Adrenal gland (tissue), 12 donors: Measurements from ENCODE around the gene LHPP. TPM values are rescaled to one million over a fixed set of nuclear protein-coding genes. Genes with fewer than 3 reads are reported as not detected.

Source experiments
- DNase-seq, 7 donors: peaks; one replicate each; pipeline ENCODE4 v3.0.0-alpha.2; 2019 to 2020
- H3K27ac ChIP-seq, 5 donors: fragments of 200-600 bp; sonication (generic) in 4 of 5; 1 replicate in 3 of 5; 2 replicates in 2 of 5; pipeline versions ENCODE4 v1.5.1 to v1.8.0; 2016 to 2020; ENCODE audit warnings: mild to moderate bottlenecking in 1 of 5
- H3K27me3 ChIP-seq: fragments of 200-600 bp; 2 replicates; pipeline ENCODE4 v1.8.0; 2021
- H3K36me3 ChIP-seq, 2 donors: fragments of 200-600 bp; replicated peaks in 1 of 2; 1 replicate in 1 of 2; 2 replicates in 1 of 2; pipeline versions ENCODE4 v1.5.1 to v1.8.0; 2018 to 2022
- H3K4me1 ChIP-seq, 2 donors: fragments of 200-600 bp; replicated peaks in 1 of 2; 1 replicate in 1 of 2; 2 replicates in 1 of 2; pipeline versions ENCODE4 v1.5.1 to v1.8.0; 2018 to 2021
- H3K4me3 ChIP-seq, 4 donors: fragments of 200-600 bp; sonication (generic) in 3 of 4; one replicate each; pipeline ENCODE4 v1.5.1; 2016 to 2018
- H3K9me3 ChIP-seq, 3 donors: fragments of 200-600 bp; sonication (generic) in 1 of 3; replicated peaks in 1 of 3; 1 replicate in 2 of 3; 2 replicates in 1 of 3; pipeline versions ENCODE4 v1.5.1 to v1.8.0; 2016 to 2021
- CTCF ChIP-seq, 6 experiments: fragments of 450-650 bp in 4 of 6; fragments of 200-600 bp in 2 of 6; sonication (generic) in 1 of 6; IDR thresholded peaks; 1 replicate in 5 of 6; 2 replicates in 1 of 6; pipeline versions ENCODE4 v1.5.1 to v1.8.0; 2016 to 2021; ENCODE audit warnings: antibody characterized with exemption in 6 of 6, mild to moderate bottlenecking in 2 of 6, moderate library complexity in 1 of 6
- POLR2A ChIP-seq, 2 donors: fragments of 450-650 bp; IDR thresholded peaks; one replicate each; pipeline ENCODE4 v1.6.1; 2017; ENCODE audit warnings: antibody characterized with exemption in 2 of 2, mild to moderate bottlenecking in 2 of 2, moderate library complexity in 1 of 2
- WGBS, 4 donors: extraction: QIAGEN DNeasy Blood & Tissue Kit in 2 of 4; methylation state at CpG; one replicate each; pipeline versions ENCODE4 v1.1.5 to v1.1.7; 2013 to 2017; 5-methylcytosine and 5-hydroxymethylcytosine counted together
- intact Hi-C, 2 donors: fragments of 100-400 bp; cut with DNase I; formaldehyde crosslinking; loops; one replicate each; pipeline versions ENCODE4 v1.14.1 to v1.15.0; 2022 to 2023
- polyA plus RNA-seq, 3 donors: library from polyadenylated mRNA; stranded (reverse); fragments of 200-250 nt in 2 of 3; fragments of 350-450 nt in 1 of 3; fragmentation: Illumina TruSeq in 1 of 3; extraction: RNeasy Lipid Tissue Mini Kit (QIAGEN cat#74804) in 1 of 3; gene quantifications; one replicate each; pipeline ENCODE4 v1.2.3, GENCODE V29; 2013 to 2014
- total RNA-seq, 9 donors: library from RNA; depleted of rRNA in 4 of 9; stranded (reverse); fragments of >200 nt in 4 of 9; fragments of 120-200 nt in 1 of 9; fragmentation: NEBNext Ultra II Directional in 1 of 9; extraction: Animal tissue kit (Norgen Biotek cat#: 25700) in 1 of 9; gene quantifications; one replicate each; pipeline versions ENCODE4 v1.1.0 to v1.2.4, GENCODE V29; 2013 to 2023
- donor health status: healthy with polysubstance abuse.
- donor health status: Bipolar disorder and iron deficiency.
- donor health status: DM: yes; HTN: yes; CAD: no.
- donor health status: DM: no; HTN: no; CAD: no.
- donor health status: DM: no; HTN: no; CAD: no.
- donor health status: DM: yes; HTN: yes; CAD: no.

The LHPP gene
- total and polyA plus RNA-seq, 12 donors = 10.5 to 70.1 (median 43.4) TPM

GRCh38 chr10:124565565-124566221 lies 104.1 kb downstream of the LHPP start:
- intact Hi-C loops = no loop called here
- Histone ChIP-seq H3K9me3 (no peaks in the 10 kb centered on the region), H3K27me3 (no peaks in the 10 kb centered on the region), H3K4me3 (no peak overlapping the region), H3K27ac (no peak overlapping the region), H3K4me1 (peaks cover 0 to 10% of the 10 kb centered on the region in 2 donors), H3K36me3 (no peaks in the 10 kb centered on the region)
- 67 to 81% (median 71%) methylated on average over 20 to 27 of the region's 27 CpGs for WGBS, 4 donors
- DNase-seq = peak in 1 of 7 donors; percentile 27
- no peak for TF ChIP-seq POLR2A (IDR thresholded peaks at IDR 0.05)
- peak in 4 of 6 experiments; percentile 21 to 35 (median 26) for TF ChIP-seq CTCF (IDR thresholded peaks at IDR 0.05)

GRCh38 chr10:124566222-124566888 lies 104.7 kb downstream of the LHPP start:
- H3K4me3 ChIP-seq = no peak overlapping the region
- intact Hi-C loops = no loop called here

GRCh38 chr10:124566981-124567835 lies 105.6 kb downstream of the LHPP start:
- TF ChIP-seq POLR2A (IDR thresholded peaks at IDR 0.05) (no peak), CTCF (IDR thresholded peaks at IDR 0.05) (no peak)
- no peaks in the 10 kb centered on the region for H3K36me3 ChIP-seq
- H3K27ac ChIP-seq = no peak overlapping the region
- no peaks in the 10 kb centered on the region for H3K9me3 ChIP-seq
- intact Hi-C loops = no loop called here
- H3K4me3 ChIP-seq = no peak overlapping the region
- WGBS, 4 donors = 92 to 94% (median 94%) methylated on average over 30 to 33 of the region's 33 CpGs
- peaks cover 0 to 6% of the 10 kb centered on the region in 2 donors for H3K4me1 ChIP-seq
- H3K27me3 ChIP-seq = no peaks in the 10 kb centered on the region
- DNase-seq = no peak

More at GRCh38 chr10:124566222-124566888, 104.7 kb downstream of the LHPP start:
- Histone ChIP-seq H3K27ac (no peak overlapping the region), H3K9me3 (no peaks in the 10 kb centered on the region), H3K4me1 (peaks cover 0 to 6% of the 10 kb centered on the region in 2 donors), H3K27me3 (no peaks in the 10 kb centered on the region), H3K36me3 (no peaks in the 10 kb centered on the region)
- 93 to 98% (median 96%) methylated on average over 8 to 9 of the region's 9 CpGs for WGBS, 4 donors
- TF ChIP-seq CTCF (IDR thresholded peaks at IDR 0.05) (no peak), POLR2A (IDR thresholded peaks at IDR 0.05) (no peak)
- DNase-seq = no peak

GRCh38 chr10:124568339-124568738 lies 106.7 kb downstream of the LHPP start:
- 89 to 95% (median 93%) methylated on average over 18 to 19 of the region's 19 CpGs for WGBS, 4 donors
- Histone ChIP-seq H3K36me3 (no peaks in the 10 kb centered on the region), H3K4me3 (no peak overlapping the region), H3K4me1 (peaks cover 0 to 6% of the 10 kb centered on the region in 2 donors), H3K9me3 (no peaks in the 10 kb centered on the region), H3K27ac (no peak overlapping the region), H3K27me3 (no peaks in the 10 kb centered on the region)
- DNase-seq = no peak
- intact Hi-C loops = no loop called here
- TF ChIP-seq POLR2A (IDR thresholded peaks at IDR 0.05) (no peak), CTCF (IDR thresholded peaks at IDR 0.05) (no peak)
